Gastroesophageal sphincter (tissue), 3 donors: ENCODE results near the gene LDB1.

Experiments
- CTCF ChIP-seq, 4 experiments: fragments of 200-600 bp in 2 of 4; fragments of 450-650 bp in 2 of 4; sonication (generic) in 1 of 4; IDR thresholded peaks; one replicate each; pipeline ENCODE4 v1.5.1; 2017 to 2019; ENCODE audit warnings: antibody characterized with exemption in 4 of 4, mild to moderate bottlenecking in 2 of 4, moderate library complexity in 2 of 4
- EP300 ChIP-seq: sonication (generic); formaldehyde crosslinking; IDR thresholded peaks from one replicate; pipeline ENCODE4 v1.6.1; 2017; ENCODE audit warnings: antibody characterized with exemption, mild to moderate bottlenecking
- POLR2A ChIP-seq, 2 donors: fragments of 450-650 bp; IDR thresholded peaks; one replicate each; pipeline ENCODE4 v1.6.1; 2017; ENCODE audit warnings: antibody characterized with exemption in 2 of 2, mild to moderate bottlenecking in 2 of 2, moderate library complexity in 1 of 2

DNA sequence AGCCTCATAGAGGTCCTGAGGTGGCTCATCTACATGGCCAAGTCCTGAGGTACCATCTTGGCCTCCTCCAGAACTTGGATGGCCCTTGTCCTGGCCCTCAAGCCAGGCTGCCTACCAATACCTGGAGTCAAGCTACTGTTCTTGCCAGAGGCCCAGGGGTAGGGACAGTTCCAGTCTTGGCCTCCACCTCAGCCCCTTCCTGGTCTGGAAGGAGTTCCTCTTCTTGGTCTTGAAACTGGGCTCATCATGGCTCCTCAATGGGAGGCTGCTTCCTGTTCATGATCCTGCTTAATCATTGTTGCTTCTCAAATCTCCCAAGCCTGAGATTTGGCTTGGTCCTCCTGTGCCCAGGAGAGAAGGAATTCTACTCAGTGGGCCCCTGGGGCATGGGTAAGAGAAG lies 51.1 kb downstream of the LDB1 start:
- TF ChIP-seq CTCF (IDR thresholded peaks at IDR 0.05) (no peak), EP300 (no peak), POLR2A (IDR thresholded peaks at IDR 0.05) (no peak)
